K562 (cell line): ENCODE measurements around the gene ERBB4.

Experiments used
- ARID2 ChIP-seq: fragments of 450-650 bp; IDR thresholded peaks from 2 replicates; pipeline ENCODE4 v1.6.1; 2017; ENCODE audit warnings: antibody characterized with exemption, mild to moderate bottlenecking
- EP300 ChIP-seq: IDR thresholded peaks from 2 replicates; pipeline ENCODE4 v1.6.1; 2012; ENCODE audit warnings: low read length, improper control_type of control experiment
- RFX5 ChIP-seq: IDR thresholded peaks from 2 replicates; pipeline ENCODE4 v1.6.1; 2011; ENCODE audit warnings: low read depth, mild to moderate bottlenecking, improper control_type of control experiment, low read length
- SMAD1 ChIP-seq: fragments of 150-350 bp; IDR thresholded peaks from 2 replicates; pipeline ENCODE4 v1.6.1; 2014; ENCODE audit warnings: low read length, low read depth; ENCODE audit not compliant: partially characterized antibody
- TARDBP ChIP-seq: fragments of 450-650 bp; IDR thresholded peaks from 2 replicates; pipeline ENCODE4 v1.6.1; 2016
- TF ChIP-seq, protein P1 (sequence below), 3 experiments: IDR thresholded peaks in 2 of 3; conservative IDR thresholded peaks in 1 of 3; 2 replicates each; pipeline ENCODE4 v1.5.1; 2011 to 2012; ENCODE audit warnings: low read length in 3 of 3, mild to moderate bottlenecking in 3 of 3, control low read depth in 2 of 3, improper control_type of control experiment in 1 of 3, inconsistent platforms in 1 of 3, low read depth in 1 of 3, mixed read lengths in 1 of 3, moderate library complexity in 1 of 3; ENCODE audit not compliant: insufficient read depth in 2 of 3

DNA sequence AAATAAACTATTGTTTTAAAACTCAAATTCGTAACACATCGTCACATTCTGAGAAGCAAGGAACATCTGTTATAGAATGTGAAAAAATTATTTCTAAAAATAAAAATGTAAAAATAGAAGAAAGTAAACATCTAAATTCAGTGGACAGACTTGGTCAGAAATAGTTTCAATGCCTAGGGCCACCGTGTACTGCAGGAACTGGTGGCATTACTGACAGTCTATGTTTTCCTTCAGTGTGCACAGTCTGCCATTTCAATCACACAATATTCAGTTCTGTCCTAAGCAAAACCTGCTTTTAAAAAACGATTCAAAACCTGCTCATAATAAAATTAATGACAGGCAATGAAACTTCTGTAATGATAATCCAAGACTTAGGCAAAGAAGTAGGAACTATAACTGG is 190.1 kb downstream of the ERBB4 start:
- TF ChIP-seq RFX5 = no peak
- TF ChIP-seq TARDBP = no peak
- TF ChIP-seq, protein P1, sequence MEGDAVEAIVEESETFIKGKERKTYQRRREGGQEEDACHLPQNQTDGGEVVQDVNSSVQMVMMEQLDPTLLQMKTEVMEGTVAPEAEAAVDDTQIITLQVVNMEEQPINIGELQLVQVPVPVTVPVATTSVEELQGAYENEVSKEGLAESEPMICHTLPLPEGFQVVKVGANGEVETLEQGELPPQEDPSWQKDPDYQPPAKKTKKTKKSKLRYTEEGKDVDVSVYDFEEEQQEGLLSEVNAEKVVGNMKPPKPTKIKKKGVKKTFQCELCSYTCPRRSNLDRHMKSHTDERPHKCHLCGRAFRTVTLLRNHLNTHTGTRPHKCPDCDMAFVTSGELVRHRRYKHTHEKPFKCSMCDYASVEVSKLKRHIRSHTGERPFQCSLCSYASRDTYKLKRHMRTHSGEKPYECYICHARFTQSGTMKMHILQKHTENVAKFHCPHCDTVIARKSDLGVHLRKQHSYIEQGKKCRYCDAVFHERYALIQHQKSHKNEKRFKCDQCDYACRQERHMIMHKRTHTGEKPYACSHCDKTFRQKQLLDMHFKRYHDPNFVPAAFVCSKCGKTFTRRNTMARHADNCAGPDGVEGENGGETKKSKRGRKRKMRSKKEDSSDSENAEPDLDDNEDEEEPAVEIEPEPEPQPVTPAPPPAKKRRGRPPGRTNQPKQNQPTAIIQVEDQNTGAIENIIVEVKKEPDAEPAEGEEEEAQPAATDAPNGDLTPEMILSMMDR (IDR thresholded peaks at IDR 0.05 in 2 of 3, conservative IDR thresholded peaks at IDR 0.05 in 1 of 3; ENCODE audit: insufficient read depth in 2 of 3, low read depth in 1 of 3, low read length in 3 of 3) = no peak
- TF ChIP-seq SMAD1 = no peak
- no peak for TF ChIP-seq ARID2
- no peak for TF ChIP-seq EP300
